ENCODE results near the gene DOC2B.

- no peak for TF ChIP-seq EZH2 (IDR thresholded peaks at IDR 0.05; ENCODE audit: low read length)
- TF ChIP-seq, protein P1, sequence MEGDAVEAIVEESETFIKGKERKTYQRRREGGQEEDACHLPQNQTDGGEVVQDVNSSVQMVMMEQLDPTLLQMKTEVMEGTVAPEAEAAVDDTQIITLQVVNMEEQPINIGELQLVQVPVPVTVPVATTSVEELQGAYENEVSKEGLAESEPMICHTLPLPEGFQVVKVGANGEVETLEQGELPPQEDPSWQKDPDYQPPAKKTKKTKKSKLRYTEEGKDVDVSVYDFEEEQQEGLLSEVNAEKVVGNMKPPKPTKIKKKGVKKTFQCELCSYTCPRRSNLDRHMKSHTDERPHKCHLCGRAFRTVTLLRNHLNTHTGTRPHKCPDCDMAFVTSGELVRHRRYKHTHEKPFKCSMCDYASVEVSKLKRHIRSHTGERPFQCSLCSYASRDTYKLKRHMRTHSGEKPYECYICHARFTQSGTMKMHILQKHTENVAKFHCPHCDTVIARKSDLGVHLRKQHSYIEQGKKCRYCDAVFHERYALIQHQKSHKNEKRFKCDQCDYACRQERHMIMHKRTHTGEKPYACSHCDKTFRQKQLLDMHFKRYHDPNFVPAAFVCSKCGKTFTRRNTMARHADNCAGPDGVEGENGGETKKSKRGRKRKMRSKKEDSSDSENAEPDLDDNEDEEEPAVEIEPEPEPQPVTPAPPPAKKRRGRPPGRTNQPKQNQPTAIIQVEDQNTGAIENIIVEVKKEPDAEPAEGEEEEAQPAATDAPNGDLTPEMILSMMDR (optimal IDR thresholded peaks at IDR 0.05 in 1 of 3, IDR thresholded peaks at IDR 0.05 in 1 of 3, conservative IDR thresholded peaks at IDR 0.05 in 1 of 3; ENCODE audit: extremely low read depth in 1 of 3, insufficient read depth in 2 of 3, low read length in 3 of 3), result no peak
These were observed 39.3 kb downstream of the DOC2B start for GRCh38 chr17:142102-142661.
